Measurements from ENCODE around the gene SLC2A4RG.

Gene SLC2A4RG

GRCh38 chr20:63739130-63740069, at the start of gene SLC2A4RG:
Gene SLC2A4RG, plus strand, starts transcription at chr20:63739776. Its CDS starts 137 bp downstream, at chr20:63739913.
- peak; percentile 86 for DNase-seq (ENCODE audit: low spot score)

GRCh38 chr20:63690003-63690897, 49.3 kb upstream of the SLC2A4RG start:
- no peak for DNase-seq (ENCODE audit: low spot score)

- no peak for DNase-seq (ENCODE audit: low spot score)
Measured at GRCh38 chr20:63690898-63691710, 48.5 kb upstream of the SLC2A4RG start.

- no peak for DNase-seq (ENCODE audit: low spot score)
Measured at GRCh38 chr20:63691711-63692435, 47.7 kb upstream of the SLC2A4RG start.

GRCh38 chr20:63692436-63693082, 47.0 kb upstream of the SLC2A4RG start:
- no peak for DNase-seq (ENCODE audit: low spot score)

- DNase-seq (ENCODE audit: low spot score) = no peak
Measured at GRCh38 chr20:63693083-63693732, 46.4 kb upstream of the SLC2A4RG start.

GRCh38 chr20:63693733-63694583, 45.6 kb upstream of the SLC2A4RG start:
- no peak for DNase-seq (ENCODE audit: low spot score)

GRCh38 chr20:63694584-63695423, 44.8 kb upstream of the SLC2A4RG start:
- no peak for DNase-seq (ENCODE audit: low spot score)

- no peak for DNase-seq (ENCODE audit: low spot score)
Measured at GRCh38 chr20:63695424-63696305, 43.9 kb upstream of the SLC2A4RG start.

- no peak for DNase-seq (ENCODE audit: low spot score)
Measured at GRCh38 chr20:63696306-63696627, 43.3 kb upstream of the SLC2A4RG start.

- no peak for DNase-seq (ENCODE audit: low spot score)
Measured at GRCh38 chr20:63696628-63697356, 42.8 kb upstream of the SLC2A4RG start, which contains the start of gene TNFRSF6B. Gene TNFRSF6B, plus strand, starts transcription at chr20:63696652. Its CDS starts 116 bp downstream, at chr20:63696768.

- no peak for DNase-seq (ENCODE audit: low spot score)
Measured at GRCh38 chr20:63697357-63697867, 42.2 kb upstream of the SLC2A4RG start.

- DNase-seq (ENCODE audit: low spot score) = no peak
Measured at GRCh38 chr20:63697868-63698545, 41.6 kb upstream of the SLC2A4RG start.

GRCh38 chr20:63698739-63699465, 40.7 kb upstream of the SLC2A4RG start:
- no peak for DNase-seq (ENCODE audit: low spot score)
